ENCODE data around the gene OBSCN. TPM values are rescaled to one million over a fixed set of nuclear protein-coding genes. Genes with fewer than 3 reads are reported as not detected.

The OBSCN gene
- polyA plus RNA-seq, 1 donor = 40.0 TPM

DNA sequence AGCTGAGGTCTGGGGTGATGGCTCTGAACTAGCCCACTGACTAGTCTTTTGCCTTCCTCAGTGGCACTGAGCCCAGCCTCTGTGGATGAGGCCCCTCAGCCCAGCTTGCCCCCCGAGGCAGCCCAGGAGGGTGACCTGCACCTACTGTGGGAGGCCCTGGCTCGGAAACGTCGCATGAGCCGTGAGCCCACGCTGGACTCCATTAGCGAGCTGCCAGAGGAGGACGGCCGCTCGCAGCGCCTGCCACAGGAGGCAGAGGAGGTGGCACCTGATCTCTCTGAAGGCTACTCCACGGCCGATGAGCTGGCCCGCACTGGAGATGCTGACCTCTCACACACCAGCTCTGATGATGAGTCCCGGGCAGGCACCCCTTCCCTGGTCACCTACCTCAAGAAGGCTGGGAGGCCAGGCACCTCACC is 111.0 kb downstream of the OBSCN start:
- no peak for DNase-seq

DNA sequence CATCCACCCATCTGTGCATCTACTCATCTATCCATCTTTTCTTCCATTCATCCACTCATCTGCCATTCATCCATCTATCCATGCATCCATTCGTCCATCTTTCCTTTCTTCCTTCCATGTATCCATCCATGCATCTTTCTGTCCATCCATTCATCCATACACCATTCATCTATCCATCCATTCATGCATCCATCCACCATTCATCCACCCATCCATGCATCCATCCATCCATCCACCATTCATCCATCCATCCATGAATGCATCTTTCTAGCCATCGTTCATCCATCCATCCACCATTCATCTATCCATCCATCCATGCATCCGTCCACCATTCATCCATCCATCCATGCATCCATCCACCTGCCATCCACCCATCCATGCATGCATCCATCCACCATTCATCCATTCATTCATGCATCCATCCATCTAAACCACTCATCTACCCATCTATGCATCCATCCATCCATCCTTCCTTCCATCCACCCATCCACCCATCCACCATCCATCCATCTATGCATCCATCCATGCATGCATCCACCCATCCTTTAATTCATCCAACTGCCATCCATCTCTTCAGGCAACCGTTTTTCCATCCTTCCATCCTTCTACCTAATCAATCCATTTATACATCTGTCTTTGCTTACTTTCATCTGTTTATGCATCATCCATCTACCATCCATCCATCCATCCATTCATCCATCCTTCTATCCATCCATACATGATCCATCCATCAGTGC is 111.7 kb downstream of the OBSCN start:
- no peak for DNase-seq

DNA sequence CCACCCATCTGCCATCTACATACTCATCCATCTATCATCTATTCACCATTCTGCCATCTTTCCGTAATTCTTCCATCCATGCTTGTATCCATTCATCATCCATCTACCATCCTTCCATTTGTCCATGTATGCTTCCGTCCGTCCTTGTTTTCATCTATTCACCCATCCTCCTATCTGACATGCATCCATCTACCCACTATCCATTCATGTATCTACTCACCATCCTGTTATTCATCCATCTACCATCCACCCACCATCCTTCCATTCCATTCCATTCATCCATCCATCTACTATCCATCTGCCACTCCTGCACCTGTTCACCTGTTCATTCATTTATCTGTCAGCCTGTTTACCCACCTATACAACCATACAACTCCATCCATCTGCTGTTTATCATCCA is 112.5 kb downstream of the OBSCN start:
- no peak for DNase-seq

DNA sequence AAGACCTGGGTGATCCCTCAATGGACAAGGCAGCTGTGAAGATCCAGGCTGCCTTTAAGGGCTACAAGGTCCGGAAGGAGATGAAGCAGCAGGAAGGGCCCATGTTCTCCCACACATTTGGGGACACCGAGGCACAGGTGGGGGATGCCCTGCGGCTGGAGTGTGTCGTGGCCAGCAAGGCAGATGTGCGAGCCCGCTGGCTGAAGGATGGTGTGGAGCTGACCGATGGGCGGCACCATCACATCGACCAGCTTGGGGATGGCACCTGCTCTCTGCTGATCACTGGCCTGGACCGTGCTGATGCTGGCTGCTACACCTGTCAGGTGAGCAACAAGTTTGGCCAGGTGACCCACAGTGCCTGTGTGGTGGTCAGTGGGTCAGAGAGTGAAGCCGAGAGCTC is 113.6 kb downstream of the OBSCN start:
- no peak for DNase-seq

DNA sequence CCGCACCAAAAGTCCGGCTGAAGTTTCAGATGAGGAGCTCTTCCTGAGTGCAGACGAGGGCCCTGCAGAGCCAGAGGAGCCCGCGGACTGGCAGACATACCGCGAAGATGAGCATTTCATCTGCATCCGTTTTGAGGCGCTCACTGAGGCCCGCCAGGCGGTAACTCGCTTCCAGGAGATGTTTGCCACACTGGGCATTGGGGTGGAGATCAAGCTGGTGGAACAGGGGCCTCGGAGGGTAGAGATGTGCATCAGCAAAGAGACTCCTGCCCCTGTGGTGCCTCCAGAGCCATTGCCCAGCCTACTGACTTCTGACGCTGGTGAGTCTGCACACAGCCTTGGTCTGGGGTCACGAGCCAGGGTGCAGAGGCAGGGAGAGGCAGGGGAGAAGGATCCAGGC is 114.1 kb downstream of the OBSCN start:
- DNase-seq = no peak

DNA sequence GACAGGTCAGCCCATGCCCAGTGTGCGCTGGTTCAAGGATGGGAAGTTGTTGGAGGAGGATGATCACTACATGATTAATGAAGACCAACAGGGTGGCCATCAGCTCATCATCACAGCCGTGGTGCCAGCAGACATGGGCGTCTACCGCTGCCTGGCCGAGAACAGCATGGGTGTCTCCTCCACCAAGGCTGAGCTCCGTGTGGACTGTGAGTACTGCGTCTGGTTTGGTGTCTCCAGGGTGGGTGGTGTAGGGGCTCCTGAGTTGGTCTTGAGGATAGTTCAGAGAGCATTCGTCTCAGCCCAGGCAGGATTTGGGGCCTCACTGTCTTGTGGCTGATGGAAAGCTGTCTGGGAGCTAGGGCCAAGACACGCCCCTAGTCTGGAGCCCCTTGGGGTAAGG is 115.6 kb downstream of the OBSCN start:
- DNase-seq = no peak

DNA sequence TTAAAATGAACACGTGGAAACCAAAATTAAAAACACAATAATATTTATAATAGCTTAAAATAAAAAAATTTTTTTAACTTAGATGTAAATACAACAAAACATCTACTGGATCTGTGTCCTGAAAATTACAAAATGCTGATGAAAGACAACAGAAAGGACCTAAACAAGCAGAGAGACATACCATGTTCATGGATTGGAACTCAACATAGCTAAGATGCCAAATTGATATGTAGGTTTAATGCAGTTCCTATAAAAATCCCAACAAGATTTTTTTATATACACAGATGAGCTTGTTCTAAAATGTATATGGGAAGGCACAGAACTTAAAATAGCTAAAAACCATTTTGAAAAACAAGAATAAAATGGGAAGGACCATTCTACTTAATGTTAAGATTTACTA is 117.4 kb downstream of the OBSCN start:
- no peak for DNase-seq

DNA sequence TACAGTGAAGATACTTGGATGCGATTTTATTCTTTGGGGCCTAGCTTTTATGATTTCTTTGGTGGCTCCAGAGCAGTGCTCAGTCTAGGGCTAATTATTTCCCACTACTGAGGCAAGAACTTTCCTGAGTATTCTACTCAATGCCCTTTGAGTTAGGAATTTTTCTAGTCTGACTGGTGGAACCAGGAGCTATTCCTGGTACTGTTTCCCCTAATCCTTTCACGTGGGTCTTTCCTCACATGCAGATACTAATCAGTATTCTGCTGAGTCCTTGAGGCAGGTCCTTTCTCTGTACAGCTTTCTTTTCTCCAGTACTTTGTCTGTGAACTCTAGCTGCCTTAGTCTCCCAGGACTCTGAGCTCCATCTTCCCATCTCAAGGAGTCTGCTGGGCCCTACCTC is 122.0 kb downstream of the OBSCN start:
- DNase-seq = no peak

DNA sequence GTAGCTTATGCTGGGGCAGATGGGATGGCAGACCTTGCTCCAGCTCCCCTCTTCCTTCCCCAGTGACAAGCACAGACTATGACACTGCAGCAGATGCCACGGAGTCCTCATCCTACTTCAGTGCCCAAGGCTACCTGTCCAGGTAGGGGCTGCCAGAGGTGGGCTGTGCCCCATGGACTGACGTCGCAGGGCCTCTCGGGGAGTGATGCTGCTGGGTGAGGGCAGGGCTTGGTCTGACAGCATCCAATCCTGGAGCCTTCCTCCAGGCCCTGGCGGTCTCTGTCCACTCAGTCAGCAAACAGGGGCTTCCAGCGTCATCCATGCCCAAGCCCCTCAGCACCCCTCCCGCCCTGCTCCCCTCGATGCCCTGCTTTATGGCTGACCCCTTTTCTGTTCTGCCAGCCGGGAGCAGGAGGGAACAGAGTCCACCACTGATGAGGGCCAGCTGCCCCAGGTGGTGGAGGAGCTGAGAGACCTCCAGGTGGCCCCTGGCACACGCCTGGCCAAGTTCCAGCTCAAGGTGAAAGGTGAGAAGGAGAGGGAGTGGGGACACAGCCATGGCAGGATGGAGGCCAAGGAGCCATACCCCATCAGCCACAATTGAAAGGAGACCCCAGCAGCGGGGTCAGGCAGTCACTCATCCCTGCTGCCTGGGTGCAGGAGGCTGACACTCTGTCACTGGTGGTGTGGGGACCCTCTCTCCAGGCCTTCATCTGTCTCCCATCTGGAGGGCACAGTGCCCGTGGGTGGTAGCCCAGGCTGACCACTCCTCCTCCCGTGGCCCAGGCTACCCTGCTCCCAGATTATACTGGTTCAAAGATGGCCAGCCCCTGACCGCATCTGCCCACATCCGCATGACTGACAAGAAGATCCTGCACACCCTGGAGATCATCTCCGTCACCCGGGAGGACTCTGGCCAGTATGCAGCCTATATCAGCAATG is 125.2 kb downstream of the OBSCN start:
- DNase-seq = no peak

DNA sequence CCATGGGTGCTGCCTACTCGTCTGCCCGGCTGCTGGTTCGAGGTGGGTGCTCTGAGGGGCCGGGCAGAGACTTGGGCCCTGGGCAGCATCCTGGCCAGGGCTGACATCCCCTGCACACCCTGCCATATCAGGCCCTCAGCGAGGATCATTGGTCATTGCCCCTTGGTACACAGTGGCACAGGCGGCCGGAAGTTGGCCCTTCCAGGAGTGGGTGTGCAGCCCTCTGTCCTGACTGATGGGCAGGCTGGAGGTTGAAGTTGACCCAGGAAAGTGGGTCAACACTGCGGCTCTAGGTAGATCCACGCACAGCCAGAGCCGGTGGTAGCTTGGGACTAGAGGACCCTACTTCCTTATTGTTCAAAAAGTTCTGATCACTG is 125.9 kb downstream of the OBSCN start:
- DNase-seq = no peak

DNA sequence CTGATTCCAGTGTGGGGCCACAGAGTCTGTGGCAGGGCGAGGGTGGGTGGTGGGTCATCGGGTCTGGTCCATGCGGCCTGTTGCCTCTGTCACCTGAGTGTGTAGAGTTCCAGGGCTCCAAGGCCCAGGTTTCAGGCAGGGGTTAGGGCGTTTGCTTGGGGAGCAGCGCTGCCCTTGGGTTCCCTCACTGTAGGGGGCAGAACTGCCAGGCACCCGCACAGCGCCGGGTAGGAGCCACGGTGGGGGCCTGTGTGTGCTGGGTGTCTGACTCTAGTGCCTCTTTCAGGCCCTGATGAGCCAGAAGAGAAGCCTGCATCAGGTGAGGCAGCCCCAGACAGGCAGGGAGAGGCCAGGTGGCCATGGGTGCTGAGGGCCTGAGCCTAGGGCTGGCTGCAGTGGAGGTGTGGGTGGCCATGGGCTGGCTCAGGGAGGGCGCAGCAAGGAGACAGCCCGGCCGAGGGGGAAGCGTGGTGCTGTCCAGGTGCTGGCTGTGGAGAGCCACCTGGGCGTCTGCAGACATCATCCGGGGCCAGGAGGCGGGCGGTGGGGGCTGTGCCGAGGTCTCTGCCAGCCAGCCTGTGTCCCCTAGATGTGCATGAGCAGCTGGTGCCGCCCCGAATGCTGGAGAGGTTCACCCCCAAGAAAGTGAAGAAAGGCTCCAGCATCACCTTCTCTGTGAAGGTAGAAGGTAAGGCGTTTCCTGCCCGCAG is 126.5 kb downstream of the OBSCN start:
- DNase-seq = no peak

DNA sequence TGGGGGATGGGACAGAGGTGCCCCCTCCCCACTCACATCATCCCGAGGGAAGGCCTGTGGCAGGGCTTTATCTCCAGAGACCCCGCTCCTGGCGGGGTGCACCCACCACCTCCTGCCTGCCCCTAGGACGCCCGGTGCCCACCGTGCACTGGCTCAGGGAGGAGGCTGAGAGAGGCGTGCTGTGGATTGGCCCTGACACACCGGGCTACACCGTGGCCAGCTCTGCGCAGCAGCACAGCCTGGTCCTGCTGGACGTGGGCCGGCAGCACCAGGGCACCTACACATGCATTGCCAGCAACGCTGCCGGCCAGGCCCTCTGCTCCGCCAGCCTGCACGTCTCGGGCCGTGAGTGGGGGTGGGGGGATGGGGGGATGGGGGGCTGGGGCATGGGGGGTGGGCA is 127.1 kb downstream of the OBSCN start:
- DNase-seq = no peak

DNA sequence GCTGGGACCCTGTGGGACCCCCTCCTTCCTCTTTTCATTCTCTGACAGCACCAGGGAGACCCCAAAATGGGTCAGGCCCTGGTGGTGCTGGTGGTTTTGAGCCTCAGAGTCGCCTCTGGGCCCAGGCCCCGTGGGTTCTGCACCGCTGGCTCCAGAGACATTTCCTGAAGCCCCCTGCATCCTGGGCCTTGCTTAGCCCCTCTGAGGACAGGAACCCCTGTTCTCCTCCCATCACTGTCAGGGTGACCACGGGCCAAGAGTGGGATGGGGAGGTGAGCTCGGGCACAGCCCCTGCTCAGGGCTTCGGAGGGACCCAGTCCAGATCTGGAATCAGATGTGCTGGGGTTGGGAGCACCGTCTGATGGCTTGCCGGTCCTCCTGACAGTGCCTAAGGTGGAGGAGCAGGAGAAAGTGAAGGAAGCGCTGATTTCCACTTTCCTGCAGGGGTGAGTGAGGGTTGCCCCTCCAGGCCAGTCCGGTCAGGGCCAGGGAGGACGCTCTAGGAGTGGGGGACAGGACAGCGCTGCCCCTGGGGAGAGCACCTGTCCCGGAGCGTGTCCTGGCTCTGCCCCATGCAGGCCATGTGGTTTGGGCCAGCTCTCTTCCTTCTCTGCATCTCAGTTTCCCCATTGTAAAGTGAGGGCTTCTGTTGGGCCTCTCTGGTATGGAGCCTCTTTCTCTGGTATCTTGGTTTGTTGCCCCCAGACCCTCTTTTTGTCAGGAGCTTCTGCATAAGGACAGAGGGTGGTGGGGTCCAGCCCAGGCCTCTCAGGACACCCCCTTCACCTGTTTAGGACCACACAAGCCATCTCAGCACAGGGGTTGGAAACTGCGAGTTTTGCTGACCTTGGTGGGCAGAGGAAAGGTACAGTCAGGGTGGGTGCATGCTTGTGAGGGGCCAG is 127.8 kb downstream of the OBSCN start:
- DNase-seq = no peak

DNA sequence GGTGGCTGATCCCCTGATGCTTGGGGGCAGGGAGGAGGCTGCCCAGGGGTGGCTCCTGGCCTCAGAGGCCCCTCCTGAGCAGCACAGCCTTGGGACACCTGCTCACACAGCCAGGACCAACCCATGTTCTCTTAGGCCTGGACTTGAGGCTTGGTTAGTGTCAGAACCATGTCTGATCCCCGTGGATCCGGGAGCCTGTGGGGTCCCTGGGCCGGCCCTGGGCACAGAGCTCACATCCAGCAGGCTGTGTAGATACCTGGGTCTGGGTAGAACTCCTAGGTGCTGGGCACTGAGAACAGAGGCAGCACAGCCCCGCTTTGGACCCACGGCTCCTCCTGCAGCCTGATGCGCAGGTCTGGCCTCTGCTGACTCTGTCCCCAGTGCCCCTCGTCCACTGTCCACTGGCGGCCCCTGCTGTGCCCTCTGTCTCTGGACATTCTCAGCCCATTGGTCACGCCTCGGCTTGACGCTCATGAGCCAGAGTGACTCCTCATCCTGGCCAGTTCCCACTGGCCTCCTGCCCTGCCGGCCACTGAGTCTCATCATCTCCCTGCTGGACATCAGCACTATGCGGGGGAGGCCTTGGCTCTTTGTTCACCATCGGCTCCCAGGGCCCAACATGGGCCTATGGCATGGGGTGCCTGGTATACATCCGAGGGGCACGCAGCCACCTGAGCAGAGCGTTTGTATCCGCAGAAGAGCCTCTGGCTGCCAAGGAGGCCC is 128.6 kb downstream of the OBSCN start:
- no peak for DNase-seq

DNA sequence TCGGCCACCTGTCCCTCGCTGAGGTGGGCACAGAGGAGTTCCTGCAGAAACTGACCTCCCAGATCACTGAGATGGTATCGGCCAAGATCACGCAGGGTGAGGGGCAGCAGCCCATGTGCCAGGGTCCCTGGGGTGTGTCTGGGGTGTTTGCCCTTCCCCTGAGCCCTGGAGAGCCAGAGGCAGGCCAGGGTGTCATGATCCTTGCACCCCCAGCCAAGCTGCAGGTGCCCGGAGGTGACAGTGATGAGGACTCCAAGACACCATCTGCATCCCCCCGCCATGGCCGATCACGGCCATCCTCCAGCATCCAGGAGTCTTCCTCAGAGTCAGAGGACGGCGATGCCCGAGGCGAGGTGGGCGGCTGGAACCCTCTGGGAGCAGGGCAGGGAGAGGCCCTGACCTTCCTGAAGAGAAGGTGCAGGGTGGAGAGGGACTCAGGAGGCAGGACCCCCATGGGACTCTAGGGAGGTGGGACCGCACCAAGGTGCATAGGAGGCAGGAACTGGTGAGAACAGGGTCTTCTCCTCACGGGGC is 129.3 kb downstream of the OBSCN start:
- no peak for DNase-seq

DNA sequence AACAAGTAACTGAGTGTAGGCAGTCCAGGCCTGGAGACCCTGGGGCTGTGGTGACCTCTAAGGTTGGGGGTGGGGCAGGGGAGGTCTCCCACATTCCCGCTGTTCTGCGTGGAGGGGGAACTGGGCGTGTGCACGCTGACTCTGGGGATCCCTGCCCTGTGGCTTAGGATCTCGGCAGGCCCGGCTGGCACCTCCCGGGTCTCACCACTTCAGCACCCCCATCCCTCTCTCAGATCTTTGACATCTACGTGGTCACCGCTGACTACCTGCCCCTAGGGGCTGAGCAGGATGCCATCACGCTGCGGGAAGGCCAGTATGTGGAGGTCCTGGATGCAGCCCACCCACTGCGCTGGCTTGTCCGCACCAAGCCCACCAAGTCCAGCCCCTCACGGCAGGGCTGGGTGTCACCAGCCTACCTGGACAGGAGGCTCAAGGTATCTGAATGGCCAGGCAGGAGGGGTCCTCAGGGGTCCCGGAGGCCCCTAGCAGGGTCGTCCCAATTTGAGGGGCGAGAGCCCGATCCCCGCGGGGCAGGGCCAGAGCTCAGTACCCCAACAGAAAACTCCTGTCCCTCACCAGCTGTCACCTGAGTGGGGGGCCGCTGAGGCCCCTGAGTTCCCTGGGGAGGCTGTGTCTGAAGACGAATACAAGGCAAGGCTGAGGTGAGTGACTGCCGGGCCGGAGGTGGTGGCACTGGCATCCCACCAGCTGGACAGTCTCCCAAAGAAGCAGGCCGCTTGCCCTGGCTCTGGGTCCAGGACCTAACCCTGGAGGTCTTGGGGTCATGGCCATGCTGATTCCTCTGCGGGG is 130.1 kb downstream of the OBSCN start:
- no peak for DNase-seq

DNA sequence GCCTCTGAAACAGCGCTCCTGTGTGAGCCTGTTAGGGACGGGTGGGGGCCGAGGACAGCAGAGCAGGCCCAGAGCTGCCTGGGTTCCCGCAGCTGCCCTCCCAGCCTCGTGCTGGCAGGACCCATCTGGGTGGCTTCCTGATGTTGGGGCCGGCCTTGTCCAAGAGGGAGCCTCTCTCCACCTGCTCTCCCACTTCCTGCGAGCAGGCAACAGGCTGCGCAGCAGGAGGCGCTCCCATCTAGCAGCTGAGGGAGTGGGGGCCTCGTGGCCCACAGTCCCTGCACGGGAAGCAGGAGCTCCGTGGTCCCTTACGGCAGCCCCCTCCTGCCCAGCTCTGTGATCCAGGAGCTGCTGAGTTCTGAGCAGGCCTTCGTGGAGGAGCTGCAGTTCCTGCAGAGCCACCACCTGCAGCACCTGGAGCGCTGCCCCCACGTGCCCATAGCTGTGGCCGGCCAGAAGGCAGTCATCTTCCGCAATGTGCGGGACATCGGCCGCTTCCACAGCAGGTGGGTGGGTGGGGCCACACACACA is 130.7 kb downstream of the OBSCN start:
- DNase-seq = no peak

DNA sequence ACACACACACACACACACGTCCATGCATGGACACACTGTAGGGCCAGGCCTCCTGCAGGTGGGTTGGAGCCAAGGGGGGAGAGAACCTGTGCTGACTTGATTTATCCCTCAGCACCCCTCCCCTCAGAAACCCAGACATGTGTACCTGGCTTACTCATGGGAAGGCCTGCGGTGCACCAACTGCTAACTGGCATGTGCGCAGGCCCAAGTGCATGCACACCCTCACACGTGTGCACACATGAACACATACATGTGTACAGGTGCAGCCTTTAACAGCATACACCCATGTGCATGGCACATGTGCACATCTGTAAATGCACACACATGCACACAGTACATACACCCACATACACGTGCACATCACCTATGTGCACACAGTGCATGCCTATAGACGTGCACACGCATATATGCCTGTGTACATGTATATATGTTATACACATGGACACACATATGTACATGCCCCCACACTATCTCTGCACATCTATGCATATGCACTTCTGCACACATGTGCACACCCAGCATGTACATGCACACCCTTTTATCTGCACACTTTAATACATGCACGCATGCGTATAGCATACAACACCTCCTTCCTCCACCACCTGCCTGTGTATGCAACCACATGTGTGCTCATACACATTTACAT is 131.3 kb downstream of the OBSCN start:
- no peak for DNase-seq

Measured in left kidney (tissue), 2 donors.